Panc1 (cell line): Measurements from ENCODE around the gene MAGI1.

Source experiments
- CTCF ChIP-seq: fragments of 450-650 bp; IDR thresholded peaks from 2 replicates; pipeline ENCODE4 v1.5.1; 2017; ENCODE audit warnings: mild to moderate bottlenecking
- POLR2AphosphoS5 ChIP-seq: IDR thresholded peaks from 2 replicates; pipeline ENCODE4 v1.6.1; 2012; ENCODE audit warnings: mild to moderate bottlenecking, low read depth, low read length, moderate library complexity
- REST ChIP-seq, 2 experiments: IDR thresholded peaks; 2 replicates each; pipeline ENCODE4 v1.6.1; 2011 to 2012; ENCODE audit warnings: low read depth in 2 of 2, control low read depth in 1 of 2, low read length in 1 of 2, mild to moderate bottlenecking in 1 of 2, moderate library complexity in 1 of 2; ENCODE audit not compliant: insufficient read depth in 1 of 2

GRCh38 chr3:66050821-66051220, 12.1 kb upstream of the MAGI1 start:
- TF ChIP-seq CTCF: no peak
- no peak for TF ChIP-seq POLR2AphosphoS5
- TF ChIP-seq REST (IDR thresholded peaks at IDR 0.05; ENCODE audit: insufficient read depth in 1 of 2, low read depth in 2 of 2, low read length in 1 of 2): no peak
